Measurements from ENCODE around the gene ESYT3. TPM values are rescaled to one million over a fixed set of nuclear protein-coding genes. Genes with fewer than 3 reads are reported as not detected.
"Not testable (repeated sequence)": the region's sequence is repeated elsewhere in the genome, so short reads cannot be mapped to it uniquely, and the experiment has no call there.

Gene ESYT3
- total RNA-seq, 4 donors from 2014 or later = 0.20 to 2.3 (median 0.77) TPM

DNA sequence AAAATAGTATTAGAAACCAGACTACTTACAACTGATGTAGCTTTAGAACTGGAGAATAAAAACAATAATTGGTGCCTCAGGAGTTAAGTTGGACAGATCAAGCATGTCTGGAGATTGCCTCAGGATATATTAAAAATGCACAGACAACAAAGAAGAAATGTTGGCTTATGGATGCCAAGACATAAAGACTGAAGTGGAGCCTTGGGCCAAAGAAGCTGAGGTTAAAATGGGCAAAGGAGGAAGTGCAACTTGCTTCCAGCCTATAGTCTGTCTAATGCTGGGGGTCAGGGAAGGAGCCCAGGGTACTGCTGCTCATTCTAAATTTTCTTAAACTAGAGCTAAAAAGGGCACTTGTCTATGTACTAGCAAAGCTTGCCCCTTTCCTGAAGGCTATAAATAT is 77.5 kb downstream of the ESYT3 start:
- H3K27me3 ChIP-seq = no peaks in the 10 kb centered on the region
- no peak for ATAC-seq
- intact Hi-C loops (cut with DNase I; ENCODE audit: low total_unique reads) = no loop called here
- TF ChIP-seq, protein P1, sequence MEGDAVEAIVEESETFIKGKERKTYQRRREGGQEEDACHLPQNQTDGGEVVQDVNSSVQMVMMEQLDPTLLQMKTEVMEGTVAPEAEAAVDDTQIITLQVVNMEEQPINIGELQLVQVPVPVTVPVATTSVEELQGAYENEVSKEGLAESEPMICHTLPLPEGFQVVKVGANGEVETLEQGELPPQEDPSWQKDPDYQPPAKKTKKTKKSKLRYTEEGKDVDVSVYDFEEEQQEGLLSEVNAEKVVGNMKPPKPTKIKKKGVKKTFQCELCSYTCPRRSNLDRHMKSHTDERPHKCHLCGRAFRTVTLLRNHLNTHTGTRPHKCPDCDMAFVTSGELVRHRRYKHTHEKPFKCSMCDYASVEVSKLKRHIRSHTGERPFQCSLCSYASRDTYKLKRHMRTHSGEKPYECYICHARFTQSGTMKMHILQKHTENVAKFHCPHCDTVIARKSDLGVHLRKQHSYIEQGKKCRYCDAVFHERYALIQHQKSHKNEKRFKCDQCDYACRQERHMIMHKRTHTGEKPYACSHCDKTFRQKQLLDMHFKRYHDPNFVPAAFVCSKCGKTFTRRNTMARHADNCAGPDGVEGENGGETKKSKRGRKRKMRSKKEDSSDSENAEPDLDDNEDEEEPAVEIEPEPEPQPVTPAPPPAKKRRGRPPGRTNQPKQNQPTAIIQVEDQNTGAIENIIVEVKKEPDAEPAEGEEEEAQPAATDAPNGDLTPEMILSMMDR (IDR thresholded peaks at IDR 0.05 in 4 of 5, conservative IDR thresholded peaks at IDR 0.05 in 1 of 5) = no peak
- no peak for TF ChIP-seq POLR2A (IDR thresholded peaks at IDR 0.05)
- H3K4me1 ChIP-seq = peaks cover 0 to 7% of the 10 kb centered on the region in 2 donors
- H3K9me3 ChIP-seq = no peaks in the 10 kb centered on the region
- H3K27ac ChIP-seq = no peak overlapping the region
- in situ Hi-C loops (cut with MboI; ENCODE audit: low sequenced_read_pairs in 4 of 4) = no loop called here
- no peak overlapping the region for H3K4me3 ChIP-seq
- DNase-seq = no peak
- H3K36me3 ChIP-seq = no peaks in the 10 kb centered on the region

DNA sequence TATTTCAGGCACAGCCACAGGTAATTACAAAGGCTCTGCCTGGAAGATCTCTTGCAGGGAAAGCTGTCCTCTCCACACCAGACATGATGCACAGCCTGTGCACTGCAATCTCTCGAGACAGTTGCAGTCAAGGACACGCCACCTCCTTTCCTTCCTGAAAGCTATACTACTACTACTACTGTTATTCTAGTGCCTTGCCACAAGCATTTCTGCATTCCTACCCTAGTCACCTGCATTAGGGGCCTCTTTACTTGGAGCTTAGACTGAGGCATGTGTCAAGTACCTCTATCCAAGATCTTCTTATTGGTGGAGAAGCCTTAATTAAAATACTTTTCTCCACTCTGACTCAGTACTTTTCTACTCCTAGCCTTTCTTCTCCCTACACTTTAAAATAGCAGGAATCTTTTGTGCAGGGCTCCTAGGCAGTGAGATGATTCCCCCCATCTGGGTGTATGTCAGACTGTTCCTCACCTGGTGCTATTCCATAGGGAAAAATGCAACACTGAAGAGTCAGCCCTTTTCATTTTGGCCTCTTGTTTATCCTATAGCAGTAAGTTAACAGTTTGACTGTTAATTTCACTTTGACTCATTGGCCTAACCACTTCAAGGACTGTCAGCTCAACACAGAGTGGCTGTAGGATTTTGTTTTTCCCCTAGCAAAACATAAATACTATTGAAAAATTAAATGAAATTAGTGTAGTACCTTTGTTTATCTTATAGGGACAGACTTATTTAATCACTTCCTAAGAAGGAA is 78.9 kb downstream of the ESYT3 start:
- intact Hi-C loops (cut with DNase I; ENCODE audit: low total_unique reads) (no loop called here), in situ Hi-C loops (cut with MboI; ENCODE audit: low sequenced_read_pairs in 4 of 4) (no loop called here)
- peaks cover 0 to 7% of the 10 kb centered on the region in 2 donors for H3K4me1 ChIP-seq
- no peaks in the 10 kb centered on the region for H3K27me3 ChIP-seq
- ATAC-seq (no peak), DNase-seq (no peak)
- no peak overlapping the region for H3K4me3 ChIP-seq
- TF ChIP-seq, protein P1 (IDR thresholded peaks at IDR 0.05 in 4 of 5, conservative IDR thresholded peaks at IDR 0.05 in 1 of 5) = no peak
- no peak for TF ChIP-seq POLR2A (IDR thresholded peaks at IDR 0.05)
- H3K36me3 ChIP-seq = peaks cover 0 to 12% of the 10 kb centered on the region in 2 donors
- no peak overlapping the region for H3K27ac ChIP-seq
- no peaks in the 10 kb centered on the region for H3K9me3 ChIP-seq

DNA sequence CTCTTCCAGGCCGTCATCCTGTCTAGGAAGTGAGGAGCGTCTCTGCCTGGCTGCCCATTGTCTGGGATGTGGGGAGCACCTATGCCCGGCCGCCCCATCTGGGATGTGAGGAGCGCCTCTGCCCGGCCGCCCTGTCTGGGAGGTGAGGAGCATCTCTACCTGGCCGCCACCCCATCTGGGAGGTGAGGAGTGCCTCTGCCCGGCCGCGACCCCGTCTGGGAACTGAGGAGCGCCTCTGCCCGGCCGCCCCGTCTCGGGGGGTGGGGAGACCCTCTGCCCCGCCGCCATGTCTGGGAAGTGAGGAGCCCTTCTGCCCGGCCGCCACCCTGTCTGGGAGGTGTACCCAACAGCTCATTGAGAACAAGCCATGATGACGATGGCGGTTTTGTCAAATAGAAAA is 87.0 kb downstream of the ESYT3 start:
- DNase-seq; in situ Hi-C loops (cut with MboI; ENCODE audit: low sequenced_read_pairs in 4 of 4); H3K9me3 ChIP-seq: not testable (repeated sequence)

More for the DNA sequence above, 87.0 kb downstream of the ESYT3 start:
- H3K4me1 ChIP-seq; intact Hi-C loops (cut with DNase I; ENCODE audit: low total_unique reads); H3K27ac ChIP-seq; H3K4me3 ChIP-seq; ATAC-seq; H3K27me3 ChIP-seq: not testable (repeated sequence)
- peaks cover 0 to 12% of the 10 kb centered on the region in 2 donors for H3K36me3 ChIP-seq

Other genes starting within 250 kb of the ESYT3 start
- gene ARMC8, start 247.3 kb upstream of the ESYT3 start, total RNA-seq = 10 to 100 TPM; 53.1 to 83.1 (median 65.8) TPM
- 1 to 10 TPM in 2 of 4 donors, under 1 TPM in 1, not detected in 1; 0.38 to 7.3 (median 2.0) TPM for gene NME9, start 104.8 kb upstream of the ESYT3 start, total RNA-seq
- gene MRAS, start 86.0 kb upstream of the ESYT3 start, total RNA-seq = 100 to 1,000 TPM in 1 of 4 donors, 10 to 100 TPM in 3; 45.8 to 149 (median 57.7) TPM
- gene CEP70, start 159.6 kb downstream of the ESYT3 start, total RNA-seq = 10 to 100 TPM in 3 of 4 donors, 1 to 10 TPM in 1; 9.8 to 17.4 (median 12.3) TPM
- gene FAIM, start 174.2 kb downstream of the ESYT3 start, total RNA-seq = 1 to 10 TPM in 2 of 4 donors, under 1 TPM in 1, not detected in 1; 0.88 to 3.0 (median 1.1) TPM

All from gastrocnemius medialis (tissue), 4 donors.